Natural killer cell (primary cell): ENCODE results near the gene MED8. TPM values are rescaled to one million over a fixed set of nuclear protein-coding genes. Genes with fewer than 3 reads are reported as not detected.

Experiments used
- ATAC-seq, 3 donors: fragments of 150-1000 bp in 2 of 3; fragments of 200-7000 bp in 1 of 3; cut with Tn5 transposase; 1 replicate in 1 of 3; 2 replicates in 2 of 3; pipeline ENCODE4 v1.10.0; 2021; ENCODE audit warnings: mild to moderate bottlenecking in 2 of 3, moderate library complexity in 2 of 3
- DNase-seq, 2 donors: peaks; one replicate each; pipeline versions ENCODE4 v3.0.0 to v3.0.0-alpha.2; 2013 to 2021; ENCODE audit warnings: mixed read lengths in 1 of 2
- H3K27ac ChIP-seq: one replicate; pipeline ENCODE4 v1.5.1; 2013; ENCODE audit warnings: mild to moderate bottlenecking, low read length
- H3K27me3 ChIP-seq: one replicate; pipeline ENCODE4 v1.6.1; 2013; ENCODE audit warnings: low read length; ENCODE audit not compliant: control insufficient read depth, insufficient read depth
- H3K36me3 ChIP-seq: one replicate; pipeline ENCODE4 v1.6.1; 2013; ENCODE audit warnings: low read length; ENCODE audit not compliant: control insufficient read depth, insufficient read depth
- H3K4me1 ChIP-seq: one replicate; pipeline ENCODE4 v1.6.1; 2013; ENCODE audit warnings: low read length; ENCODE audit not compliant: control insufficient read depth, insufficient read depth
- H3K4me3 ChIP-seq: one replicate; pipeline ENCODE4 v1.5.1; 2013; ENCODE audit warnings: low read length
- H3K9me3 ChIP-seq: one replicate; pipeline ENCODE4 v1.6.1; 2013; ENCODE audit warnings: low read length; ENCODE audit not compliant: control insufficient read depth, insufficient read depth
- H3K27ac Mint-ChIP-seq, 2 donors: one replicate each; pipeline ENCODE4 v1.8.0; 2022; ENCODE audit warnings: mild to moderate bottlenecking in 2 of 2, mixed read lengths in 2 of 2, moderate library complexity in 1 of 2
- H3K27me3 Mint-ChIP-seq, 2 donors: one replicate each; pipeline ENCODE4 v1.8.0; 2022; ENCODE audit warnings: low read depth in 2 of 2, mixed read lengths in 2 of 2
- H3K36me3 Mint-ChIP-seq: one replicate; pipeline ENCODE4 v1.8.0; 2022; ENCODE audit warnings: mixed read lengths
- H3K4me1 Mint-ChIP-seq, 2 donors: one replicate each; pipeline ENCODE4 v1.8.0; 2022; ENCODE audit warnings: mixed read lengths in 2 of 2
- H3K4me3 Mint-ChIP-seq: one replicate; pipeline ENCODE4 v1.8.0; 2022; ENCODE audit warnings: mild to moderate bottlenecking, moderate library complexity, mixed read lengths
- H3K9me3 Mint-ChIP-seq, 2 donors: one replicate each; pipeline ENCODE4 v1.8.0; 2022; ENCODE audit warnings: mixed read lengths in 2 of 2
- CTCF ChIP-seq: fragments of 200-600 bp; IDR thresholded peaks from one replicate; pipeline ENCODE4 v1.8.0; 2022; ENCODE audit warnings: antibody characterized with exemption
- WGBS: methylation state at CpG from one replicate; pipeline ENCODE4 v1.1.7; 2013; ENCODE audit warnings: missing lambda C conversion rate; ENCODE audit not compliant: insufficient coverage; 5-methylcytosine and 5-hydroxymethylcytosine counted together
- intact Hi-C: fragments of 100-400 bp; cut with micrococcal nuclease; formaldehyde crosslinking; loops from one replicate; pipeline ENCODE4 v1.14.2; 2022
- total RNA-seq, 4 donors: library from RNA; stranded (reverse); fragments of 120-200 nt in 1 of 4; gene quantifications; one replicate each; pipeline versions ENCODE4 v1.2.3 to v1.2.4, GENCODE V29; 2013 to 2022

The MED8 gene
- total RNA-seq, 3 donors from 2014 or later (not counting 1 experiment from before 2014, with no cell fraction given) = 17.8 to 26.8 (median 22.0) TPM

GRCh38 chr1:43365678-43366077, 23.9 kb downstream of the MED8 start:
- Histone ChIP-seq H3K4me3 (no peak overlapping the region), H3K36me3 (peaks cover 41% of the 10 kb centered on the region), H3K27ac (no peak overlapping the region), H3K9me3 (no peaks in the 10 kb centered on the region), H3K27me3 (no peaks in the 10 kb centered on the region), H3K4me1 (peaks cover 32% of the 10 kb centered on the region)
- Mint-ChIP-seq H3K9me3 (no peaks in the 10 kb centered on the region), H3K27ac (peak overlapping the region; percentile 90 to 94), H3K4me1 (peaks cover 32 to 55% of the 10 kb centered on the region in 2 donors), H3K36me3 (no peaks in the 10 kb centered on the region), H3K4me3 (peak overlapping the region; percentile 64), H3K27me3 (no peaks in the 10 kb centered on the region)
- no peak for TF ChIP-seq CTCF
- no peak for ATAC-seq
- DNase-seq = no peak
- WGBS = 92% methylated on average over 2 of the region's 2 CpGs
- intact Hi-C loops = no loop called here

GRCh38 chr1:43363935-43364525, 25.6 kb downstream of the MED8 start:
- H3K4me3 Mint-ChIP-seq = no peak overlapping the region
- H3K4me3 ChIP-seq = no peak overlapping the region
- H3K27me3 Mint-ChIP-seq = no peaks in the 10 kb centered on the region
- WGBS = 92% methylated on average over 5 of the region's 5 CpGs
- H3K9me3 ChIP-seq = no peaks in the 10 kb centered on the region
- H3K9me3 Mint-ChIP-seq = no peaks in the 10 kb centered on the region
- no peak for ATAC-seq
- H3K4me1 Mint-ChIP-seq = peaks cover 28 to 60% of the 10 kb centered on the region in 2 donors
- H3K27ac ChIP-seq = no peak overlapping the region
- H3K27ac Mint-ChIP-seq = peak overlapping the region; percentile 41 to 90
- no peak for DNase-seq
- peaks cover 40% of the 10 kb centered on the region for H3K4me1 ChIP-seq
- intact Hi-C loops = no loop called here
- no peaks in the 10 kb centered on the region for H3K27me3 ChIP-seq
- H3K36me3 ChIP-seq = peaks cover 41% of the 10 kb centered on the region
- no peaks in the 10 kb centered on the region for H3K36me3 Mint-ChIP-seq
- no peak for TF ChIP-seq CTCF

- no peak overlapping the region for H3K27ac ChIP-seq
- DNase-seq (no peak), ATAC-seq (no peak)
- peaks cover 36% of the 10 kb centered on the region for H3K4me1 ChIP-seq
- H3K4me3 Mint-ChIP-seq = no peak overlapping the region
- peaks cover 29 to 61% of the 10 kb centered on the region in 2 donors for H3K4me1 Mint-ChIP-seq
- H3K36me3 ChIP-seq = peaks cover 41% of the 10 kb centered on the region
- intact Hi-C loops = no loop called here
- 74% methylated on average over 9 of the region's 9 CpGs for WGBS
- H3K4me3 ChIP-seq = no peak overlapping the region
- no peaks in the 10 kb centered on the region for H3K9me3 Mint-ChIP-seq
- H3K27ac Mint-ChIP-seq = peak overlapping the region; percentile 41 to 57
- no peaks in the 10 kb centered on the region for H3K36me3 Mint-ChIP-seq
- no peak for TF ChIP-seq CTCF
- H3K27me3 Mint-ChIP-seq = no peaks in the 10 kb centered on the region
- H3K9me3 ChIP-seq = no peaks in the 10 kb centered on the region
- H3K27me3 ChIP-seq = no peaks in the 10 kb centered on the region
Measured at GRCh38 chr1:43363283-43363934, 26.2 kb downstream of the MED8 start.
